Prostate gland (tissue), 2 donors: ENCODE measurements around the gene FUBP3.

Experiments
- POLR2A ChIP-seq: fragments of 450-650 bp; IDR thresholded peaks from one replicate; pipeline ENCODE4 v1.6.1; 2016; ENCODE audit warnings: antibody characterized with exemption, mild to moderate bottlenecking
- POLR2AphosphoS5 ChIP-seq: sonication (generic); formaldehyde crosslinking; IDR thresholded peaks from one replicate; pipeline ENCODE4 v1.6.1; 2017; ENCODE audit warnings: antibody characterized with exemption
- TF ChIP-seq, protein P1 (sequence below), 4 experiments: fragments of 200-600 bp in 2 of 4; fragments of 450-650 bp in 2 of 4; sonication (generic) in 2 of 4; IDR thresholded peaks; 1 replicate in 3 of 4; 2 replicates in 1 of 4; pipeline ENCODE4 v1.5.1; 2016 to 2019; ENCODE audit warnings: antibody characterized with exemption in 4 of 4, mild to moderate bottlenecking in 2 of 4, moderate library complexity in 2 of 4

DNA sequence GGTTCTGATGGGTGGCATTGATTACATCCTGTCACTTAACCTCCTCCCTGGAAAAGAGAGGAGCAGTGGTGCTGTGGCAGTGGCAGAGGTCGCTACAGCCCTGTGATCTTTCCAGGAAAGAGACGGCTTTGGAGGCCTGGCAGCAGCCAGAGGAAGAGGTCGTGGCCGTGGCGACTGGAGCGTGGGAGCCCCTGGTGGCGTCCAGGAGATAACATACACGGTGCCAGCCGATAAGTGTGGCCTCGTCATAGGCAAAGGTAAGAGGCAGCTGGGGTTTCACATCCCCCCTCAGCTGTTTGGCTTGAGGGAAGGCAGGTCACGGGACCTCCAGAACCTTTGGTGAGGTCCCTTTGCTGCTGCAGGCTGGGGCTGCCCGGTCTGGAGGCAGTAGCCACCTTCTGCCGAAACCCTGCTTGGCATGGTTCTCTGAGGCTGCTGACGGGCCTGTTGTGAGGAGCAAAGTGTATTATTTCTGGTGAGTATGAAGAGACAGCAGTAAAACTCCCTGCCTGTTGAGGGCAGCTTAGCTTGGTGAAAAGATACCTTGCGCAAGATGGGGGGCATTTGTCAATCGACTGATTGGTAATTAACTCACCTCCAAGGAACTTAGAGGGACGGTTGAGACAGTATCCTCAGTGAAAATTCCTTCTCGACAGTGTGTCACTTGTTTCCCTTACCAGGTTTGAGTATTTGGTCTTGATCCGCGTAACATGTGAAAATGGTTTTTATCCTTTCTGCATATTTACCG is 47.0 kb downstream of the FUBP3 start:
- TF ChIP-seq POLR2A (no peak), POLR2AphosphoS5 (no peak)
- TF ChIP-seq, protein P1, sequence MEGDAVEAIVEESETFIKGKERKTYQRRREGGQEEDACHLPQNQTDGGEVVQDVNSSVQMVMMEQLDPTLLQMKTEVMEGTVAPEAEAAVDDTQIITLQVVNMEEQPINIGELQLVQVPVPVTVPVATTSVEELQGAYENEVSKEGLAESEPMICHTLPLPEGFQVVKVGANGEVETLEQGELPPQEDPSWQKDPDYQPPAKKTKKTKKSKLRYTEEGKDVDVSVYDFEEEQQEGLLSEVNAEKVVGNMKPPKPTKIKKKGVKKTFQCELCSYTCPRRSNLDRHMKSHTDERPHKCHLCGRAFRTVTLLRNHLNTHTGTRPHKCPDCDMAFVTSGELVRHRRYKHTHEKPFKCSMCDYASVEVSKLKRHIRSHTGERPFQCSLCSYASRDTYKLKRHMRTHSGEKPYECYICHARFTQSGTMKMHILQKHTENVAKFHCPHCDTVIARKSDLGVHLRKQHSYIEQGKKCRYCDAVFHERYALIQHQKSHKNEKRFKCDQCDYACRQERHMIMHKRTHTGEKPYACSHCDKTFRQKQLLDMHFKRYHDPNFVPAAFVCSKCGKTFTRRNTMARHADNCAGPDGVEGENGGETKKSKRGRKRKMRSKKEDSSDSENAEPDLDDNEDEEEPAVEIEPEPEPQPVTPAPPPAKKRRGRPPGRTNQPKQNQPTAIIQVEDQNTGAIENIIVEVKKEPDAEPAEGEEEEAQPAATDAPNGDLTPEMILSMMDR (IDR thresholded peaks at IDR 0.05), result no peak
